HepG2 (cell line): ENCODE measurements around the gene NUDT17. TPM values are rescaled to one million over a fixed set of nuclear protein-coding genes. Genes with fewer than 3 reads are reported as not detected.
A peak's percentile ranks its signal among the peaks of the same experiment; 100 is the strongest.

Experiments
- DMAP1 ChIP-seq: IDR thresholded peaks from 2 replicates; pipeline ENCODE4 v1.6.1; 2016
- ELF1 ChIP-seq: sonication (generic); formaldehyde crosslinking; IDR thresholded peaks from 2 replicates; pipeline ENCODE4 v1.4.0; 2020; ENCODE audit warnings: missing genetic modification reagents
- HMGXB4 ChIP-seq, 2 experiments: sonication (generic) in 1 of 2; formaldehyde crosslinking in 1 of 2; IDR thresholded peaks; 2 replicates each; pipeline versions ENCODE4 v1.4.0 to v1.6.1; 2018 to 2020; ENCODE audit warnings: missing genetic modification reagents in 2 of 2, borderline replicate concordance in 1 of 2, low read depth in 1 of 2, mild to moderate bottlenecking in 1 of 2, missing biosample characterization in 1 of 2
- IRF2 ChIP-seq: IDR thresholded peaks from 2 replicates; pipeline ENCODE4 v1.6.1; 2018; ENCODE audit warnings: missing genetic modification reagents, missing compliant biosample characterization
- KLF15 ChIP-seq: sonication (generic); formaldehyde crosslinking; IDR thresholded peaks from 2 replicates; pipeline ENCODE4 v1.8.1; 2023; ENCODE audit warnings: borderline replicate concordance, mild to moderate bottlenecking, inconsistent platforms, missing genetic modification reagents, mixed read lengths
- KMT2A ChIP-seq: sonication (generic); formaldehyde crosslinking; IDR thresholded peaks from 2 replicates; pipeline ENCODE4 v1.4.0; 2020; ENCODE audit warnings: missing genetic modification reagents
- MEF2D ChIP-seq: sonication (generic); formaldehyde crosslinking; IDR thresholded peaks from 2 replicates; pipeline ENCODE4 v1.5.1; 2020; ENCODE audit warnings: mild to moderate bottlenecking, missing genetic modification reagents
- NFAT5 ChIP-seq: sonication (generic); formaldehyde crosslinking; IDR thresholded peaks from 2 replicates; pipeline ENCODE4 v1.4.0; 2020; ENCODE audit warnings: missing genetic modification reagents
- NRL ChIP-seq: sonication (generic); formaldehyde crosslinking; IDR thresholded peaks from 2 replicates; pipeline ENCODE4 v1.5.0; 2020; ENCODE audit warnings: missing genetic modification reagents, mild to moderate bottlenecking, moderate library complexity, borderline replicate concordance
- STAT6 ChIP-seq: sonication (generic); formaldehyde crosslinking; IDR thresholded peaks from 2 replicates; pipeline ENCODE4 v1.4.0; 2020; ENCODE audit warnings: missing genetic modification reagents, mild to moderate bottlenecking, borderline replicate concordance
- TCF12 ChIP-seq, 2 experiments: fragments of 450-650 bp in 1 of 2; sonication (generic) in 1 of 2; formaldehyde crosslinking in 1 of 2; IDR thresholded peaks; 2 replicates each; pipeline versions ENCODE4 v1.6.1 to v1.8.0; 2017 to 2022; ENCODE audit warnings: antibody characterized with exemption in 1 of 2, mild to moderate bottlenecking in 1 of 2, missing genetic modification reagents in 1 of 2, moderate library complexity in 1 of 2
- ZFX ChIP-seq: sonication (generic); formaldehyde crosslinking; IDR thresholded peaks from 2 replicates; pipeline ENCODE4 v1.4.0; 2020; ENCODE audit warnings: mild to moderate bottlenecking, low read depth, missing genetic modification reagents, moderate library complexity
- ZKSCAN1 ChIP-seq: fragments of 150-350 bp; IDR thresholded peaks from 2 replicates; pipeline ENCODE4 v1.6.1; 2014; ENCODE audit warnings: low read length
- ZNF124 ChIP-seq: sonication (generic); formaldehyde crosslinking; IDR thresholded peaks from 2 replicates; pipeline ENCODE4 v1.4.0; 2020; ENCODE audit warnings: missing genetic modification reagents
- ZNF280B ChIP-seq: sonication (generic); formaldehyde crosslinking; IDR thresholded peaks from 2 replicates; pipeline ENCODE4 v1.5.0; 2020; ENCODE audit warnings: missing genetic modification reagents, mild to moderate bottlenecking, borderline replicate concordance
- ZNF564 ChIP-seq: sonication (generic); formaldehyde crosslinking; IDR thresholded peaks from 2 replicates; pipeline ENCODE4 v1.8.1; 2023; ENCODE audit warnings: mild to moderate bottlenecking, missing genetic modification reagents
- ZNF569 ChIP-seq: sonication (generic); formaldehyde crosslinking; IDR thresholded peaks from 2 replicates; pipeline ENCODE4 v1.5.0; 2020; ENCODE audit warnings: mild to moderate bottlenecking, missing genetic modification reagents, moderate library complexity, borderline replicate concordance
- polyA plus RNA-seq, 8 experiments: library from polyadenylated mRNA; depleted of rRNA in 3 of 8; stranded (reverse) in 7 of 8; unstranded in 1 of 8; fragments of >200 nt; fragmentation: Illumina TruSeq in 4 of 8; extraction: Trizol in 4 of 8; gene quantifications; 2 replicates each; pipeline versions ENCODE4 v1.2.1 to v1.2.3, GENCODE V29; 2011 to 2016; ENCODE audit warnings: low read depth in 4 of 8, missing spikeins in 1 of 8, mixed read lengths in 1 of 8; ENCODE audit not compliant: insufficient read depth in 1 of 8
- total RNA-seq, 5 experiments: library from RNA; depleted of rRNA; stranded (reverse); fragments of >200 nt; fragmentation: Illumina TruSeq; extraction: Trizol; gene quantifications; 2 replicates each; pipeline ENCODE4 v1.2.3, GENCODE V29; 2016; ENCODE audit warnings: low read depth in 1 of 5

The NUDT17 gene
- total and polyA plus RNA-seq, 2 of the 13 experiments (the other 11 are each of a cell fraction or from before 2014, with no cell fraction given): 2.6 to 5.8 TPM

- TF ChIP-seq NRL: peak; percentile 65; the same call in 1 of the 2 replicates
- 0 out of 2 replicates have a peak, but pooled peaks have one; percentile 59 for TF ChIP-seq ZNF564
- no peak for TF ChIP-seq TCF12 (IDR thresholded peaks at IDR 0.05)
- TF ChIP-seq TCF12 (CRISPR knock-in tag; IDR thresholded peaks at IDR 0.05): 0 out of 2 replicates have a peak, but pooled peaks have one; percentile 66
- peak; percentile 82 for TF ChIP-seq ZFX
- peak; percentile 41; the same call in 1 of the 2 replicates for TF ChIP-seq DMAP1 (CRISPR knock-in tag)
- TF ChIP-seq ZNF569 (CRISPR knock-in tag): no peak
- TF ChIP-seq ELF1 (CRISPR knock-in tag): peak; percentile 38
- peak; percentile 97 to 98 for TF ChIP-seq HMGXB4 (CRISPR knock-in tag; IDR thresholded peaks at IDR 0.05; ENCODE audit: borderline replicate concordance in 1 of 2, low read depth in 1 of 2)
- TF ChIP-seq ZNF124 (CRISPR knock-in tag): peak; percentile 66
- TF ChIP-seq STAT6 (CRISPR knock-in tag): no peak
- 0 out of 2 replicates have a peak, but pooled peaks have one; percentile 33 for TF ChIP-seq ZNF280B (CRISPR knock-in tag)
- TF ChIP-seq NFAT5 (CRISPR knock-in tag): peak; percentile 73; the same call in 1 of the 2 replicates
- peak; percentile 51; the same call in 1 of the 2 replicates for TF ChIP-seq KMT2A
- no peak for TF ChIP-seq ZKSCAN1
- TF ChIP-seq IRF2: peak; percentile 64; the same call in 1 of the 2 replicates
- TF ChIP-seq KLF15 (CRISPR knock-in tag): no peak
- peak; percentile 32; the same call in 1 of the 2 replicates for TF ChIP-seq MEF2D (CRISPR knock-in tag)
Observed at GRCh38 chr1:145845514-145846161, at the start of gene NUDT17 (continued).
